B cell (primary cell): ENCODE measurements around the gene SPPL3. TPM values are rescaled to one million over a fixed set of nuclear protein-coding genes. Genes with fewer than 3 reads are reported as not detected.

Source experiments
- ATAC-seq: fragments of 200-7000 bp; cut with Tn5 transposase; one replicate; pipeline ENCODE4 v1.10.0; 2021; ENCODE audit warnings: low read depth, mild to moderate bottlenecking, moderate number of reproducible peaks, moderate library complexity
- CTCF ChIA-PET: fragments of 350-600 bp; sonication (Branson Sonifier 250); formaldehyde crosslinking; loops from one replicate; lab custom pipeline; 2021; ENCODE audit warnings: antibody characterized with exemption, inconsistent platforms; lab: Charles Lee
- POLR2A ChIA-PET: fragments of 350-600 bp; sonication (Branson Sonifier 250); formaldehyde crosslinking; loops from one replicate; lab custom pipeline; 2021; ENCODE audit warnings: antibody characterized with exemption; lab: Charles Lee
- DNase-seq: peaks from one replicate; pipeline ENCODE4 v3.0.0; 2013
- H2AFZ ChIP-seq: 2 replicates; pipeline ENCODE4 v1.6.1; 2012; ENCODE audit warnings: mild to moderate bottlenecking, low read depth, low read length; ENCODE audit not compliant: insufficient read depth, poor library complexity, severe bottlenecking
- H3K27ac ChIP-seq, 2 donors: 1 replicate in 1 of 2; 2 replicates in 1 of 2; pipeline ENCODE4 v1.5.1; 2012 to 2013; ENCODE audit warnings: low read length in 2 of 2, mild to moderate bottlenecking in 2 of 2, moderate library complexity in 1 of 2
- H3K27me3 ChIP-seq, 4 experiments: fragments of 200-600 bp in 1 of 4; sonication (generic) in 1 of 4; replicated peaks in 1 of 4; 1 replicate in 2 of 4; 2 replicates in 2 of 4; pipeline versions ENCODE4 v1.6.1 to v1.7.0; 2013 to 2016; ENCODE audit warnings: low read length in 3 of 4, mild to moderate bottlenecking in 2 of 4, mixed read lengths in 1 of 4, moderate library complexity in 1 of 4; ENCODE audit not compliant: insufficient read depth in 4 of 4, control insufficient read depth in 3 of 4; ENCODE audit errors: control extremely low read depth in 1 of 4
- H3K36me3 ChIP-seq, 2 experiments: replicated peaks in 1 of 2; 1 replicate in 1 of 2; 2 replicates in 1 of 2; pipeline versions ENCODE4 v1.6.1 to v1.7.1; 2013; ENCODE audit warnings: low read length in 1 of 2; ENCODE audit not compliant: insufficient read depth in 2 of 2, control insufficient read depth in 1 of 2; ENCODE audit errors: control extremely low read depth in 1 of 2, extremely low read depth in 1 of 2
- H3K4me1 ChIP-seq, 2 donors: fragments of 200-600 bp in 1 of 2; sonication (generic) in 1 of 2; 1 replicate in 1 of 2; 2 replicates in 1 of 2; pipeline versions ENCODE4 v1.5.1 to v1.6.1; 2013 to 2017; ENCODE audit warnings: low read length in 2 of 2; ENCODE audit not compliant: control insufficient read depth in 2 of 2, insufficient read depth in 2 of 2
- H3K4me2 ChIP-seq: replicated peaks from 2 replicates; pipeline ENCODE3; 2012; ENCODE audit warnings: mild to moderate bottlenecking, low read depth, low read length; ENCODE audit not compliant: poor library complexity, severe bottlenecking
- H3K4me3 ChIP-seq, 5 experiments: fragments of 200-600 bp in 1 of 5; sonication (generic) in 1 of 5; 1 replicate in 3 of 5; 2 replicates in 2 of 5; pipeline versions ENCODE4 v1.5.1 to v1.7.0; 2011 to 2016; ENCODE audit warnings: low read length in 4 of 5, mild to moderate bottlenecking in 4 of 5, low read depth in 2 of 5, control low read depth in 1 of 5, moderate library complexity in 1 of 5; ENCODE audit not compliant: insufficient read depth in 1 of 5; ENCODE audit errors: control extremely low read depth in 1 of 5, extremely low read depth in 1 of 5
- H3K79me2 ChIP-seq: fragments of 200-600 bp; sonication (generic); one replicate; pipeline ENCODE4 v1.6.0; 2016; ENCODE audit warnings: low read length; ENCODE audit not compliant: control insufficient read depth, insufficient read depth
- H3K9ac ChIP-seq: fragments of 200-600 bp; sonication (generic); 2 replicates; pipeline ENCODE4 v1.6.1; 2017; ENCODE audit warnings: mild to moderate bottlenecking, low read length, moderate library complexity
- H3K9me3 ChIP-seq, 3 donors: one replicate each; pipeline versions ENCODE4 v1.6.1 to v1.7.1; 2013; ENCODE audit warnings: low read length in 2 of 3; ENCODE audit not compliant: control insufficient read depth in 2 of 3, insufficient read depth in 1 of 3; ENCODE audit errors: control extremely low read depth in 1 of 3
- H4K20me1 ChIP-seq: 2 replicates; pipeline ENCODE4 v1.6.0; 2012; ENCODE audit warnings: mild to moderate bottlenecking, low read length; ENCODE audit not compliant: insufficient read depth, control insufficient read depth, poor library complexity, severe bottlenecking
- H3K27ac Mint-ChIP-seq: one replicate; pipeline ENCODE4 v1.8.0; 2021; ENCODE audit warnings: mixed read lengths
- H3K27me3 Mint-ChIP-seq: one replicate; pipeline ENCODE4 v1.8.0; 2021; ENCODE audit warnings: mixed read lengths
- H3K4me1 Mint-ChIP-seq: one replicate; pipeline ENCODE4 v1.8.0; 2021; ENCODE audit warnings: mixed read lengths
- H3K4me3 Mint-ChIP-seq: one replicate; pipeline ENCODE4 v1.8.0; 2021; ENCODE audit warnings: mixed read lengths
- H3K9me3 Mint-ChIP-seq: one replicate; pipeline ENCODE4 v1.8.0; 2022; ENCODE audit warnings: mixed read lengths; ENCODE audit not compliant: insufficient read depth
- CTCF ChIP-seq: fragments of 200-600 bp; IDR thresholded peaks from one replicate; pipeline ENCODE4 v1.8.0; 2022; ENCODE audit warnings: antibody characterized with exemption, mild to moderate bottlenecking
- EZH2 ChIP-seq: IDR thresholded peaks from 2 replicates; pipeline ENCODE4 v1.6.1; 2012; ENCODE audit warnings: borderline replicate concordance, low read depth, mild to moderate bottlenecking, moderate library complexity, low read length; ENCODE audit not compliant: insufficient read depth, poor library complexity, severe bottlenecking
- WGBS: methylation state at CpG from one replicate; pipeline ENCODE4 v1.1.5; 2013; ENCODE audit warnings: missing lambda C conversion rate; ENCODE audit not compliant: insufficient coverage; 5-methylcytosine and 5-hydroxymethylcytosine counted together
- intact Hi-C: fragments of 100-400 bp; cut with micrococcal nuclease; formaldehyde crosslinking; loops from one replicate; pipeline ENCODE4 v1.10.0; 2022
- polyA plus RNA-seq: library from polyadenylated mRNA; depleted of rRNA; stranded (reverse); fragments of >200 nt; gene quantifications from 2 replicates; pipeline ENCODE4 v1.2.3, GENCODE V29; 2012
- total RNA-seq, 2 donors: library from RNA; stranded (reverse); fragments of 120-200 nt in 1 of 2; gene quantifications; 1 replicate in 1 of 2; 2 replicates in 1 of 2; pipeline versions ENCODE4 v1.2.3 to v1.2.4, GENCODE V29; 2013 to 2022

SPPL3 gene
- total and polyA plus RNA-seq, 2 donors (not counting 1 experiment from before 2014, with no cell fraction given): 12.3 to 43.6 TPM

GRCh38 chr12:120884644-120885043 lies 19.5 kb downstream of the SPPL3 start:
- no peak overlapping the region for H3K4me3 Mint-ChIP-seq
- CTCF ChIA-PET: no interaction called here
- no peaks in the 10 kb centered on the region for H3K36me3 ChIP-seq
- no peak overlapping the region for H3K4me2 ChIP-seq
- intact Hi-C loops: no loop called here
- ATAC-seq (no peak), DNase-seq (no peak)
- H3K27me3 ChIP-seq: no peaks in the 10 kb centered on the region
- H3K79me2 ChIP-seq: peaks cover 98% of the 10 kb centered on the region
- no peak overlapping the region for H3K4me3 ChIP-seq
- WGBS: no CpG with 5 or more reads among the region's 1 CpG
- H3K27ac Mint-ChIP-seq: no peak overlapping the region
- no peaks in the 10 kb centered on the region for H3K9me3 ChIP-seq
- H3K4me1 Mint-ChIP-seq: peaks cover 63% of the 10 kb centered on the region
- H3K27me3 Mint-ChIP-seq: no peaks in the 10 kb centered on the region
- POLR2A ChIA-PET: no interaction called here
- no peak overlapping the region for H2AFZ ChIP-seq
- peak overlapping the region in 1 of 2 donors; percentile 67 for H3K27ac ChIP-seq
- H3K4me1 ChIP-seq: peaks cover 28 to 36% of the 10 kb centered on the region in 2 donors
- no peak overlapping the region for H3K9ac ChIP-seq
- TF ChIP-seq CTCF: no peak
- TF ChIP-seq EZH2: no peak
- H3K9me3 Mint-ChIP-seq: no peaks in the 10 kb centered on the region
- H4K20me1 ChIP-seq: peaks cover 71% of the 10 kb centered on the region

DNA sequence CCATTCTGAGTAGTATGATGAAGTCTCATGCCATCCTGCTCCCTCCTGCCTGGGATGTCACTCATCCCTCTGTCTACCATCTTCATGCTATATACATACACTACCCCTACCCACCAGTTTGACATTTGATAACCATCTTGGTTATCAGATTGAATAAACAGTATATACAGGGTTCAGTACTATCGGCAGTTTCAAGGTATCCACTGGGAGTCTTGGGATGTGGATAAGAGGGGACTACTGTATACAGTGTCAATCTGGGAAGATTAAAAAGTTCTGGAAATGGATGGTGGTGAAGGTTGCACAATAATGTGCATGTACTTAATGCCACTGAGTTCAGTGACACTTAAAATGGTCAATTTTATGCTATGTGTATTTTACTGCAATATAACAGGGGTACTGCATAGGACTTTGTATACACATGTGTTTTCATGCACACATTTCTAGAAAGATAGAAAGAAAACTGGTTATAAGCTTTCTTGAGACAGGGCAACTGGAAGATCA lies 22.1 kb downstream of the SPPL3 start:
- Histone ChIP-seq H3K9me3 (no peaks in the 10 kb centered on the region), H3K4me2 (no peak overlapping the region), H3K36me3 (no peaks in the 10 kb centered on the region), H3K79me2 (peaks cover 97% of the 10 kb centered on the region), H2AFZ (no peak overlapping the region), H3K27me3 (no peaks in the 10 kb centered on the region), H3K4me1 (peaks cover 20 to 26% of the 10 kb centered on the region in 2 donors), H3K27ac (no peak overlapping the region), H3K4me3 (no peak overlapping the region), H4K20me1 (peaks cover 68% of the 10 kb centered on the region), H3K9ac (no peak overlapping the region)
- no peak overlapping the region for H3K27ac Mint-ChIP-seq
- DNase-seq (no peak), ATAC-seq (no peak)
- POLR2A ChIA-PET: interaction anchor here (0.6 kb wide), 1 partner anchor 31 kb away, joined by 3 read pairs; no protein-coding TSS in a partner anchor
- H3K4me1 Mint-ChIP-seq: peaks cover 56% of the 10 kb centered on the region
- intact Hi-C loops: no loop called here
- CTCF ChIA-PET: no interaction called here
- TF ChIP-seq CTCF (no peak), EZH2 (no peak)
- no CpG with 5 or more reads among the region's 1 CpG for WGBS
- no peaks in the 10 kb centered on the region for H3K9me3 Mint-ChIP-seq
- no peaks in the 10 kb centered on the region for H3K27me3 Mint-ChIP-seq
- H3K4me3 Mint-ChIP-seq: no peak overlapping the region
